GM13976 (cell line): Measurements from ENCODE around the gene TSC22D2.

Source experiments
- DNase-seq: peaks from one replicate; pipeline ENCODE4 v3.0.0; 2012; ENCODE audit warnings: low spot score
- CTCF ChIP-seq: IDR thresholded peaks from 2 replicates; pipeline ENCODE4 v1.5.1; 2012; ENCODE audit warnings: borderline replicate concordance, mild to moderate bottlenecking; ENCODE audit not compliant: insufficient read depth; ENCODE audit errors: extremely low read depth, missing control alignments, control extremely low read depth
- in situ Hi-C: fragments of 300-500 bp; cut with MboI; formaldehyde crosslinking; loops from one replicate; pipeline ENCODE4 v1.12.0; 2022; ENCODE audit warnings: low sequenced_read_pairs, mixed read lengths, inconsistent platforms; ENCODE audit not compliant: unreplicated experiment

The TSC22D2 gene

GRCh38 chr3:150458001-150458400 lies 49.9 kb downstream of the TSC22D2 start:
- no peak for TF ChIP-seq CTCF
- no peak for DNase-seq
- in situ Hi-C loops: no loop called here

GRCh38 chr3:150460484-150460883 lies 52.4 kb downstream of the TSC22D2 start:
- TF ChIP-seq CTCF: no peak
- in situ Hi-C loops: no loop called here
- DNase-seq: no peak

GRCh38 chr3:150461399-150461798 lies 53.3 kb downstream of the TSC22D2 start:
- no peak for TF ChIP-seq CTCF
- in situ Hi-C loops: no loop called here
- no peak for DNase-seq

GRCh38 chr3:150462108-150462507 lies 54.0 kb downstream of the TSC22D2 start:
- in situ Hi-C loops: no loop called here
- TF ChIP-seq CTCF: no peak
- DNase-seq: no peak

- DNase-seq: no peak
- in situ Hi-C loops: no loop called here
- TF ChIP-seq CTCF: no peak
Observed at GRCh38 chr3:150464684-150465083, 56.6 kb downstream of the TSC22D2 start.

- no peak for DNase-seq
- in situ Hi-C loops: no loop called here
- no peak for TF ChIP-seq CTCF
Observed at GRCh38 chr3:150467381-150467780, 59.3 kb downstream of the TSC22D2 start.
